Glutamatergic neuron (in vitro differentiated cells): ENCODE results near the gene KNCN. TPM values are rescaled to one million over a fixed set of nuclear protein-coding genes. Genes with fewer than 3 reads are reported as not detected.

Experiments
- DNase-seq: peaks from one replicate; pipeline ENCODE4 v3.0.0; 2022
- H3K27ac Mint-ChIP-seq: one replicate; pipeline ENCODE4 v1.8.0; 2020; ENCODE audit warnings: mild to moderate bottlenecking, mixed read lengths, inconsistent platforms; ENCODE audit not compliant: unreplicated experiment
- H3K27me3 Mint-ChIP-seq: one replicate; pipeline ENCODE4 v1.8.0; 2020; ENCODE audit warnings: mild to moderate bottlenecking, moderate library complexity, mixed read lengths, inconsistent platforms; ENCODE audit not compliant: unreplicated experiment
- H3K36me3 Mint-ChIP-seq: one replicate; pipeline ENCODE4 v1.8.0; 2020; ENCODE audit warnings: mild to moderate bottlenecking, mixed read lengths, inconsistent platforms; ENCODE audit not compliant: unreplicated experiment
- H3K4me1 Mint-ChIP-seq: one replicate; pipeline ENCODE4 v1.8.0; 2020; ENCODE audit warnings: mild to moderate bottlenecking, low read depth, mixed read lengths, inconsistent platforms; ENCODE audit not compliant: unreplicated experiment
- H3K4me3 Mint-ChIP-seq: one replicate; pipeline ENCODE4 v1.8.0; 2020; ENCODE audit warnings: mild to moderate bottlenecking, mixed read lengths, inconsistent platforms; ENCODE audit not compliant: unreplicated experiment
- H3K9me3 Mint-ChIP-seq: one replicate; pipeline ENCODE4 v1.8.0; 2020; ENCODE audit warnings: mild to moderate bottlenecking, moderate library complexity, mixed read lengths, inconsistent platforms; ENCODE audit not compliant: unreplicated experiment
- total RNA-seq: library from RNA; stranded (reverse); fragmentation: NEBNext Ultra II Directional; extraction: Animal tissue kit (Norgen Biotek cat#: 25700); gene quantifications from one replicate; pipeline ENCODE4 v1.2.1, GENCODE V29; 2021; ENCODE audit not compliant: unreplicated experiment
- TF ChIP-seq, protein P1 (sequence below): fragments of 200-600 bp; sonication (generic); IDR thresholded peaks from one replicate; pipeline ENCODE4 v1.5.0; 2021; ENCODE audit not compliant: partially characterized antibody, unreplicated experiment

Gene KNCN
- total RNA-seq, 1 donor from 2014 or later, result not detected

- Mint-ChIP-seq H3K27me3 (peaks cover 4% of the 10 kb centered on the region), H3K27ac (no peak overlapping the region), H3K4me1 (peaks cover 3% of the 10 kb centered on the region)
Measured at GRCh38 chr1:46517932-46518498, 33.4 kb downstream of the KNCN start.

DNA sequence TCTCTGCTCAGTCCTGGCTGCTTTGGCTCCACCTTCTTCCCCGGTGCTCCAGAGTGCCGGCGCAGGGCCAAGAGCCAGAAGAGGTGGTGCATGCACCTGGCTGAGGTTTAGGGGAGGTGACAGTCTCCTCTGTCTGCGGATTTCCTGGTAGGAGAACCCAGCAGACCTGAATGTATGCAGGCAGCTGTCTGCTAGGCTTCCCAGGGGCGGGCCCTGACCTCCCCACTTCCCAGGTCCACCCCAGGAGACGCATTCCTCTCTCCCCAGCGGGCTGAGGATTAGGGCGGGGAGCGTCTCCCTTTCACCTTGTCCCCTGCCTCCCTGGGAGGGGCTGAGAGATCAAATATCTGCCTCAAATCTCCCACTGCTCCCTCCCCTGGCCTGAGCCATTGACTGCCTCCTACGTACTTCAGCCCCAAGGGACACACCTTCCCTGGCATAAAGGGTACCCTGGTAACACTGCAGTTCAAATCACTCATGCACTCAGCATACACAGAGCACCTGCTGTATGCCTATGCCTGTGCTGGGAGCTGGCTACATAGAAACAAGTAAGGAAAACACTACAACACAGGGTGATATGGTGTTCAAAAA, 34.3 kb downstream of the KNCN start:
- Mint-ChIP-seq H3K4me3 (no peak overlapping the region), H3K4me1 (peaks cover 3% of the 10 kb centered on the region), H3K27me3 (peaks cover 4% of the 10 kb centered on the region), H3K27ac (no peak overlapping the region), H3K9me3 (no peaks in the 10 kb centered on the region), H3K36me3 (no peaks in the 10 kb centered on the region)
- no peak for DNase-seq
- TF ChIP-seq, protein P1, sequence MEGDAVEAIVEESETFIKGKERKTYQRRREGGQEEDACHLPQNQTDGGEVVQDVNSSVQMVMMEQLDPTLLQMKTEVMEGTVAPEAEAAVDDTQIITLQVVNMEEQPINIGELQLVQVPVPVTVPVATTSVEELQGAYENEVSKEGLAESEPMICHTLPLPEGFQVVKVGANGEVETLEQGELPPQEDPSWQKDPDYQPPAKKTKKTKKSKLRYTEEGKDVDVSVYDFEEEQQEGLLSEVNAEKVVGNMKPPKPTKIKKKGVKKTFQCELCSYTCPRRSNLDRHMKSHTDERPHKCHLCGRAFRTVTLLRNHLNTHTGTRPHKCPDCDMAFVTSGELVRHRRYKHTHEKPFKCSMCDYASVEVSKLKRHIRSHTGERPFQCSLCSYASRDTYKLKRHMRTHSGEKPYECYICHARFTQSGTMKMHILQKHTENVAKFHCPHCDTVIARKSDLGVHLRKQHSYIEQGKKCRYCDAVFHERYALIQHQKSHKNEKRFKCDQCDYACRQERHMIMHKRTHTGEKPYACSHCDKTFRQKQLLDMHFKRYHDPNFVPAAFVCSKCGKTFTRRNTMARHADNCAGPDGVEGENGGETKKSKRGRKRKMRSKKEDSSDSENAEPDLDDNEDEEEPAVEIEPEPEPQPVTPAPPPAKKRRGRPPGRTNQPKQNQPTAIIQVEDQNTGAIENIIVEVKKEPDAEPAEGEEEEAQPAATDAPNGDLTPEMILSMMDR, result no peak

More at GRCh38 chr1:46517932-46518498, 33.4 kb downstream of the KNCN start:
- no peaks in the 10 kb centered on the region for H3K36me3 Mint-ChIP-seq
- TF ChIP-seq, protein P1, result no peak
- H3K4me3 Mint-ChIP-seq, result no peak overlapping the region
- DNase-seq, result no peak
- H3K9me3 Mint-ChIP-seq, result no peaks in the 10 kb centered on the region

- Mint-ChIP-seq H3K27me3 (peaks cover 4% of the 10 kb centered on the region), H3K9me3 (no peaks in the 10 kb centered on the region), H3K4me3 (no peak overlapping the region), H3K4me1 (peaks cover 3% of the 10 kb centered on the region), H3K36me3 (no peaks in the 10 kb centered on the region), H3K27ac (no peak overlapping the region)
- DNase-seq, result no peak
- TF ChIP-seq, protein P1, result no peak
Measured at GRCh38 chr1:46516200-46516950, 35.1 kb downstream of the KNCN start.

- no peaks in the 10 kb centered on the region for H3K9me3 Mint-ChIP-seq
- DNase-seq, result no peak
- H3K36me3 Mint-ChIP-seq, result no peaks in the 10 kb centered on the region
- peaks cover 3% of the 10 kb centered on the region for H3K4me1 Mint-ChIP-seq
- peaks cover 3% of the 10 kb centered on the region for H3K27me3 Mint-ChIP-seq
- TF ChIP-seq, protein P1, result no peak
- H3K4me3 Mint-ChIP-seq, result no peak overlapping the region
- H3K27ac Mint-ChIP-seq, result no peak overlapping the region
Measured at GRCh38 chr1:46515576-46515975, 35.9 kb downstream of the KNCN start.

DNA sequence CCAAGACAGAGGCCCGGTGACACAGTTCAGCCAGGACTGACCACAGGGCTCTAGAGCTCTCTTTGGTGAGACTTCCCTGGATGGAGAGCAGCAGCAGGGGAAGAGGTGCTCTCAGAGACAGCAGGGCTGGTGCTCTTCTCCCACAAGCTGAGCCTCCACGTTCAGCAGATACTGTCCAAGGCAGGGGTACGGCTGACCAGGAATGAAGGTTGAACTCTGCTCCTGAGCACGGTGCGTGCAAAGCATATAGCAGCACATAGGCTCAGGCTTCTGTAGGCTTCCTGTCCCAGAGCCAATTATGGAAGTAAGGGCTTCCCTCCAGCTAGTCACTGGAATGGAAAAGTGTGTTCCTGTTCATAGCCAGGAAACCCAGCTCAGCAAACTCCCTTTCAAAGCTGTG, 37.9 kb downstream of the KNCN start:
- peaks cover 3% of the 10 kb centered on the region for H3K27me3 Mint-ChIP-seq
- H3K27ac Mint-ChIP-seq, result no peak overlapping the region
- H3K9me3 Mint-ChIP-seq, result no peaks in the 10 kb centered on the region
- no peaks in the 10 kb centered on the region for H3K4me1 Mint-ChIP-seq
- TF ChIP-seq, protein P1, result no peak
- no peak for DNase-seq
- no peaks in the 10 kb centered on the region for H3K36me3 Mint-ChIP-seq
- H3K4me3 Mint-ChIP-seq, result no peak overlapping the region
